GM18507 (cell line): ENCODE results near the gene SLC39A10.

ENCODE experiments used
- DNase-seq: peaks from one replicate; pipeline ENCODE4 v3.0.0; 2011; ENCODE audit warnings: low read depth; ENCODE audit not compliant: insufficient read length; ENCODE audit errors: extremely low spot score
- FAIRE-seq: peaks from 2 replicates; lab custom pipeline; 2011; peaks lifted over from hg19 to GRCh38; lab: Jason Lieb, UNC

Gene SLC39A10

DNA sequence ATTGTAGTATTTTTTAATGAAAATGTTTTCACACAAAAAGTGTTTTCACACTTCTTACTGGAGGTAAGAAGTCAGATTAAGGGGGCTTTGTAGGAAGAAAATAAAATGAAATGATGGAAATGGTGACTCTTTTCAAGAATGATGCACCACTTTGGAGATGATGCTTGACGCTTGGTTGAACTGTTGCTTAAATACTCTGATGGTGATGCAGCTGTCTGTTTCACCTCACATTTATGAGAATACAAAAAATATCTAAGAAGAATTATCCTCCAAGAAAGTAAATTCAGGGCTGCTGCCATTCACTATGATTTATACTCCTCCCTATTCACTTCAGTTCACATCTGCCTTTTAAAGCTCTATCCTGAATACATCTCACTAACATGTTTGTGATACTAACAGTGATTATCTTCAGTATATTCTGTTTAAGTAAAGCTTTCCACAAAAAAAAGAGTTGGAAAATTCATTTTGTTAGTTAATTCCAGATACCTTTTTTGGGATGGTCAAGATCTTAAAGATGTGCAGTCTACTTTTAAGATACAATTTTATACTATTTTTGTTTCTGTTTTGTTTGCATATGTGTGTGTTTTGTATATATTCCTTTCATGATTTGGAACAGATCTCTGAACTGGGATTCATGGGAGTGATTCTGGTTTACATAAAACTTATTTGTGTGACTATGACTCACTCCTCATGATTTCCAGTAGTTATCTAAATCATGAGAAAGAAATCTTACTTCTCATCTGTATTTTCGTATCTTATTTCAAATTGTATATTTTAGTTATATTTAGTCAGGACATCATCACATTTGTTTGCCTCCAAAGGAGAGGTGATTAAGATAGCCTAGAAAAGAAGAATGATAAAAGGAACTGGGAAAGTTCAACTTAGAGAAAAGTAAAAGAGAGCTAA, 53.1 kb downstream of the SLC39A10 start:
- no peak for DNase-seq
- peak; percentile 12 for FAIRE-seq

GRCh38 chr2:195711478-195711877, 54.5 kb downstream of the SLC39A10 start:
- DNase-seq, result no peak

GRCh38 chr2:195716466-195716865, 59.4 kb downstream of the SLC39A10 start:
- no peak for FAIRE-seq
- no peak for DNase-seq

More at GRCh38 chr2:195711478-195711877, 54.5 kb downstream of the SLC39A10 start:
- FAIRE-seq, result no peak

GRCh38 chr2:195721042-195721441, 64.0 kb downstream of the SLC39A10 start:
- FAIRE-seq (no peak), DNase-seq (no peak)

DNA sequence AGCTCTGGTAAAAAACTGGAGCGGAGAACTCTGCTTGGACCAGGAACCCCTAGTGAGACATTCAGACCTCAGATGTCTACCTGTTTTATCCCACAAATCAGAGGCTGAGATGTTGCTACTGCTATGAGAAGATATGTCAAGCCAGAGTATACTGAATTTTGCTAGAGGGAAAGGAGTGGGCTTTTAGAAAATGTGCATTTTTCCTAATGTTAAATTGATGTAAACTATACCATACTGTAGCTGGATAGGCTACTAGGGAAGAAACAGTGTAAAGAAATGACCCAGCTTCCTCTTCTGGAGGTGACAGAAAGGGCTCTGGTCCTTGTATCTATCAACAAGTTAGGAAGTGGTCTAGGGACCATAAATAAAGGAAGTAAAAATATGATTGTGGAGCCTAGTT, 65.0 kb downstream of the SLC39A10 start:
- DNase-seq (no peak), FAIRE-seq (no peak)

GRCh38 chr2:195727106-195727505, 70.1 kb downstream of the SLC39A10 start:
- FAIRE-seq, result no peak
- DNase-seq, result no peak

DNA sequence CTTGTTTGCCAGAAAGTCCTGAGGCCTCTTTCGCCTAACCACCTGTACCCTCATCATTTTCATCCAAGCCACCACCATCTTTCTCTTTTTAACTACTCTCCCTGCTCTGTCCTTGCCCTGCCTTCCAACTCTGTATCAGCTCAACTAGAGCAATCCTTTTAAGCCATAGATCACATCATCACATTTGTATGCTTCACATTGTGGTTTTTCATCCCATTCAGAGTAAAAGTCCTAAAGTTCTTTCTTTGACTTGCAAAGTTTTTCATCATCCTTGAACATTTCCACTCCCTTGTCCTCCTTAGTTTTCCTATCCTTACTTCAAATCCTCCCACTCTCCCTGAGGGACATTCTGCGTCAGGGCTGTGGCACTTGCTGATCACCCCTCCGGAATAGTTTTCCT, 73.9 kb downstream of the SLC39A10 start:
- FAIRE-seq (no peak), DNase-seq (no peak)

GRCh38 chr2:195732574-195732973, 75.5 kb downstream of the SLC39A10 start:
- FAIRE-seq, result no peak
- DNase-seq, result no peak

- DNase-seq (no peak), FAIRE-seq (no peak)
Measured at GRCh38 chr2:195733831-195734230, 76.8 kb downstream of the SLC39A10 start.

DNA sequence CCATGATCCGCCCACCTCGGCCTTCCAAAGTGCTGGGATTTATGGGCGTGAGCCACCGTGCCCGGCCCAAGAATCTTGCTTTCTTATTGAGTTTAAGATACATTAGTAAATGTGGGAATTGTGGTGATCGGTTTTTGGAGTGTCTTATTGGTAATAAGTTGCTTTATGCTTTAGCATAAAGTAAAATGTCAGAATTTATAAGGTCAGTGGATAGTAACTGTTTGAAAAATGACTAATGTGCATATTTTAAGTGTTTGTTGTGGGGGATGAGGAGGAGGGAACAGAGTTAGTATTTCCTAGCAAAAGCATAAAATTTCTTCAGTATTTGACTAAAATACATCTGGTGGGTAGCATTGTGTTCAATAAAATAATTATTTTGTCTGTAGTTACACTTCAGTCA, 77.4 kb downstream of the SLC39A10 start:
- no peak for FAIRE-seq

DNA sequence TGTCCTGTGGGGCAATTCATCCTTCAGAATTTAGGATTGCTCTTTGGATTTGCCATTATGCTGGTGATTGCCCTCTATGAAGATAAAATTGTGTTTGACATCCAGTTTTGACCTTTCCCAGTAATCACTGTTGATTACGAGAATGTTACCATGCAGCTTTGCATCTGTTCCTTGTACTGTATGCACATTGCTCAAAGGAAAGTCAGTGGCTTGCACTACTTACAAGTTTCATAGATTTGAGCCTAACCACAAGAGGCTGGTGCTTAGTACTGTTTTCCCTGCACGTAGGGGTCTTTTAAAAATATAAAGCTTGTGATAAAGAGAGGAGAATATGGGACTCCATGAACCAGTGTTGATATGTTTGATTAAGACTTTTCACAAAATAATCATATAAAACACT, 77.9 kb downstream of the SLC39A10 start:
- no peak for DNase-seq
- no peak for FAIRE-seq

More for the DNA sequence above, 77.4 kb downstream of the SLC39A10 start:
- DNase-seq, result no peak

- FAIRE-seq, result no peak
Measured at GRCh38 chr2:195735347-195735746, 78.3 kb downstream of the SLC39A10 start.

DNA sequence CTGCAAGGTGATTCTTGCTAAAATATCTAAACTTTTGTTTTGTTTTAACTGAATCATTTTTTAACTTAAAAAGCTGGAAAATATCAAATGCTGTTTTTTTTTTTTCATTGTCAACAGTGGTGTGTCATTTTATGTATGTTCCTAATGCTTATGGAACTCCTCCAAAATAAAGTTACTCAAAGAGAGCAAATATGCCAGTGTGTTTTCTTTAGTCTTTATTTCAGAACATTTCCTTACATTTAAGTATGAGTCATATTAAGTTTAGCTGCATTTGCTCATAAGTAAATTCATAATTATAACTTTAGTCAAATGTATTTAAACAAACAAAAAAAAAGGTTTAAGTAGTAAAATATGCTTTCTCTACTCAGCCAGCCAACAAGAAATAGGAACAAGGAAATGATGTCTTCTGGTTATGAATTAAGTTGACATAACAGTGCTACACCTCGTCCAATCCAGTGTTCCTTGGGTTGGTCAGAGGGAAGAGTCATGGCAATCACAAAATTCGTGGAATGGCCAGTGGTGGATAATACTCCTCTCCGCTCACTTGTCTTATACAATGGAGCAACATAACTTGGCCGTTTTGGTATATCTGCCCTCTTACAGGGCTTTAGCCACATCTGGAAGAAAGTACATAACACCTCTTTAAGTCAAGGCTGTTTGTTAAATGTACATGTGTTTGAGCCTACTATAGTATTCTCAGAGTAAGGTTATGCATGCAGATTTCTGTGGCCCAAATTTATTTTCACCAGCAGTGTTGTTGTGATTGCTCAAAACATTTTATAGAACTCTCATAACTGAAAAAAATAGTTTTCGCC, 80.7 kb downstream of the SLC39A10 start:
- no peak for DNase-seq
- FAIRE-seq, result no peak

More at GRCh38 chr2:195735347-195735746, 78.3 kb downstream of the SLC39A10 start:
- no peak for DNase-seq

- FAIRE-seq (no peak), DNase-seq (no peak)
Measured at GRCh38 chr2:195741191-195741590, 84.2 kb downstream of the SLC39A10 start.

DNA sequence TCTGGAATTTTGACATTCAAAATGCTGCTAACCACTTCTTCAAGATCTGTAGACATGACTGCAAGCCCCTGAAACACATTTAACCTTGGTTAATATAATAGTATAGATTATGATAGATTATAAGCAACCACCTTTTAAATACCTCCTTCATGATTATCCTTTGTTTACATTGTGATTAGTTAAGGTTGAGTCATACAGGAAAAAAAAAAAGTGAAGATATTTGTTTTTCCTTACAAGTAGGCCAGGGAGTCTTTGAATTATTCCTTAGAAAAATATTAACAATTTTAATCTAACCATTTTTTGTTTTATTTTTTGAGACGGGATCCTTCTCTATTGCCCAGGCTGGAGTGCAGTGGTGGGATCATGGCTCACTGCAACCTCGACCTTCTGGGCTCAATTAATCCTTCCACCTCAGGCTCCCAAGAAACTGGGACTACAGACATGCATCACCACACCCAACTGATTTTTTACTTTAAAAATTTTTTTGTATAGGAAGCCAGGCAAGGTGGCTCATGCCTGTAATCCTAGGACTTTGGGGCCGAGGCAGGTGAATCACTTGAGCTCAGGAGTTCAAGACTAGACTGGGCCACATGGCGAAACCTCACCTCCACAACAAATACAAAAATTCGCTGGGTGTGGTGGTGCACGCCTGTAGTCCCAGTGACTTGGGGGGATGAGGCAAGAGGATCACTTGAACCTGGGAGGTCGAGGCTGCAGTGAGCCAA, 99.4 kb downstream of the SLC39A10 start:
- no peak for DNase-seq
- no peak for FAIRE-seq

GRCh38 chr2:195758846-195759245, 101.8 kb downstream of the SLC39A10 start:
- FAIRE-seq (no peak), DNase-seq (no peak)

DNA sequence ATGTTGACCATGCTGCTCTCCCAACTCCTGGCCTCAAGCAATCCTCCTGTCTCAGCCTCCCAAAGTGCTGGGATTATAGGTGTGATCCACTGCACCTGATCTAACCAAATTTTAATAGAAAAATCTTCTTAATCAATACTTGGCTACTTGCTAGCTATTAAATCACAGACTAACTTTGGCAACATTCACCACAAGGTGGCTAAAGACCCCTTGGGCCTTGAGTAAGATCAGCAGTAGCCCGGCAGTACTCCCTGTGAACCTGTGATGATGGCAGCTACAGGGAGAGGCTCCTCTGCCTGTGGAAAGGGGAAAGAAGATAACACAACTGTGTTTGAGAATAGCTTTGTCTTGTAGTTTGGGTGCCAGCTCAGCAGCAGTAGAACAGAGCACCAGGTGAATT, 102.9 kb downstream of the SLC39A10 start:
- FAIRE-seq, result no peak
- no peak for DNase-seq

- DNase-seq (no peak), FAIRE-seq (no peak)
Measured at GRCh38 chr2:195763866-195764265, 106.8 kb downstream of the SLC39A10 start.

- FAIRE-seq (no peak), DNase-seq (no peak)
Measured at GRCh38 chr2:195766691-195767090, 109.7 kb downstream of the SLC39A10 start.

DNA sequence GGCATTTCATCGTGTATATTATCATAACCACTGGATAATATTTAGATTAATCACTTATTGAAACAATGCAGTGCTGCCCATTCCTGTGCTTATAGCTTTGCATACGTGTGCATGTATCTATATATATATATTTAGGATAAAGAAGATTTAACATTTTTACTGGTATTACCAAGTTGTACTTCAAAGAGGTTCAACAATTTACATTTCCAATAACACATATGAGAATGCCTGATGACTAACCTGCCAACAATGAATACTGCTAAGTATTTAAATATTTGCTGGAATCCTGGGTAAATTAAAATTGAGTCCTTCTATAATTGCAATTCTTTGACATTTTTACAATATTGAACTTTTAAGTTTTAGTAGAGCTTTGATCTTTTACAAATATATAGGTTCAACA, 111.4 kb downstream of the SLC39A10 start:
- DNase-seq (no peak), FAIRE-seq (no peak)
